GM21723 (cell line): ENCODE results near the gene DMWD.

Experiments
- ATAC-seq: cut with Tn5 transposase; IDR thresholded peaks from one replicate; pipeline ENCODE4 v1.9.1; 2021; ENCODE audit warnings: mild to moderate bottlenecking, moderate library complexity; ENCODE audit not compliant: unreplicated experiment

Gene DMWD

GRCh38 chr19:45792470-45793177 lies at the start of gene DMWD:
DMWD (minus strand) TSS chr19:45792845; CDS start chr19:45792756, 89 bp downstream.
- peak; percentile 85 for ATAC-seq

- no peak for ATAC-seq
Observed at GRCh38 chr19:45842198-45842597, 49.6 kb upstream of the DMWD start.

- ATAC-seq = no peak
Observed at GRCh38 chr19:45834970-45835369, 42.3 kb upstream of the DMWD start.

GRCh38 chr19:45828945-45829344 lies 36.3 kb upstream of the DMWD start:
- ATAC-seq = no peak

- no peak for ATAC-seq
Observed at GRCh38 chr19:45828523-45828922, 35.9 kb upstream of the DMWD start.

- no peak for ATAC-seq
Observed at GRCh38 chr19:45827459-45828093, 34.9 kb upstream of the DMWD start.

- no peak for ATAC-seq
Observed at GRCh38 chr19:45826934-45827333, 34.3 kb upstream of the DMWD start.

- no peak for ATAC-seq
Observed at GRCh38 chr19:45825917-45826893, 33.6 kb upstream of the DMWD start.

GRCh38 chr19:45825263-45825605 lies 32.6 kb upstream of the DMWD start:
- no peak for ATAC-seq

GRCh38 chr19:45824531-45825262 lies 32.1 kb upstream of the DMWD start:
- ATAC-seq = no peak

GRCh38 chr19:45824041-45824471 lies 31.4 kb upstream of the DMWD start:
- no peak for ATAC-seq

GRCh38 chr19:45823182-45823581 lies 30.5 kb upstream of the DMWD start:
- ATAC-seq = no peak

- ATAC-seq = no peak
Observed at GRCh38 chr19:45822716-45823115, 30.1 kb upstream of the DMWD start.

- no peak for ATAC-seq
Observed at GRCh38 chr19:45821570-45821969, 28.9 kb upstream of the DMWD start.

- ATAC-seq = no peak
Observed at GRCh38 chr19:45821103-45821521, 28.5 kb upstream of the DMWD start.

GRCh38 chr19:45820413-45821102 lies 27.9 kb upstream of the DMWD start:
- ATAC-seq = no peak

- ATAC-seq = no peak
Observed at GRCh38 chr19:45819769-45820168, 27.1 kb upstream of the DMWD start.

GRCh38 chr19:45817725-45818301 lies 25.2 kb upstream of the DMWD start:
- ATAC-seq = no peak

- ATAC-seq = peak; percentile 83
Observed at GRCh38 chr19:45817010-45817724, 24.5 kb upstream of the DMWD start.
